CD4-positive, alpha-beta memory T cell (primary cell): Measurements from ENCODE around the gene ZGRF1. TPM values are rescaled to one million over a fixed set of nuclear protein-coding genes. Genes with fewer than 3 reads are reported as not detected.
"Not testable (repeated sequence)": the region's sequence is repeated elsewhere in the genome, so short reads cannot be mapped to it uniquely, and the experiment has no call there.

ENCODE experiments used
- CTCF ChIA-PET: fragments of 350-600 bp; sonication (Branson Sonifier 250); formaldehyde crosslinking; loops from one replicate; lab custom pipeline; 2021; ENCODE audit warnings: inconsistent platforms; ENCODE audit not compliant: partially characterized antibody; lab: Charles Lee
- POLR2A ChIA-PET: fragments of 350-600 bp; sonication (Branson Sonifier 250); formaldehyde crosslinking; loops from one replicate; lab custom pipeline; 2021; ENCODE audit not compliant: partially characterized antibody; lab: Charles Lee
- DNase-seq, 5 donors: peaks; one replicate each; pipeline versions ENCODE4 v3.0.0 to v3.0.0-alpha.2; 2020 to 2022; ENCODE audit warnings: mixed read lengths in 1 of 5
- H3K27ac ChIP-seq: one replicate; pipeline ENCODE4 v1.7.0; 2013; ENCODE audit warnings: low read depth, low read length
- H3K27me3 ChIP-seq: 2 replicates; pipeline ENCODE4 v1.7.0; 2013; ENCODE audit warnings: mild to moderate bottlenecking, low read length, moderate library complexity; ENCODE audit not compliant: insufficient read depth
- H3K36me3 ChIP-seq: 2 replicates; pipeline ENCODE4 v1.7.0; 2013; ENCODE audit warnings: mild to moderate bottlenecking, low read length, moderate library complexity; ENCODE audit not compliant: insufficient read depth
- H3K4me1 ChIP-seq: 2 replicates; pipeline ENCODE4 v1.7.0; 2013; ENCODE audit warnings: mild to moderate bottlenecking, low read length, moderate library complexity; ENCODE audit not compliant: insufficient read depth
- H3K4me3 ChIP-seq, 2 donors: one replicate each; pipeline ENCODE4 v1.7.0; 2013; ENCODE audit warnings: low read length in 2 of 2, mild to moderate bottlenecking in 1 of 2
- H3K9me3 ChIP-seq, 2 donors: one replicate each; pipeline ENCODE4 v1.7.0; 2013; ENCODE audit warnings: low read length in 2 of 2, control low read depth in 1 of 2; ENCODE audit not compliant: control insufficient read depth in 1 of 2
- H3K27ac Mint-ChIP-seq, 7 donors: one replicate each; pipeline ENCODE4 v1.8.0; 2020 to 2021; ENCODE audit warnings: mixed read lengths in 7 of 7, mild to moderate bottlenecking in 6 of 7, inconsistent platforms in 3 of 7, moderate library complexity in 3 of 7
- H3K27me3 Mint-ChIP-seq, 2 donors: one replicate each; pipeline ENCODE4 v1.8.0; 2020 to 2021; ENCODE audit warnings: mixed read lengths in 2 of 2
- H3K36me3 Mint-ChIP-seq, 2 donors: one replicate each; pipeline ENCODE4 v1.8.0; 2020 to 2021; ENCODE audit warnings: mixed read lengths in 2 of 2, inconsistent platforms in 1 of 2, mild to moderate bottlenecking in 1 of 2
- H3K4me1 Mint-ChIP-seq, 4 donors: one replicate each; pipeline ENCODE4 v1.8.0; 2020 to 2021; ENCODE audit warnings: mixed read lengths in 4 of 4, mild to moderate bottlenecking in 1 of 4
- H3K4me3 Mint-ChIP-seq, 8 donors: one replicate each; pipeline ENCODE4 v1.8.0; 2020 to 2021; ENCODE audit warnings: mixed read lengths in 8 of 8, mild to moderate bottlenecking in 7 of 8, moderate library complexity in 6 of 8, inconsistent platforms in 3 of 8
- H3K9me3 Mint-ChIP-seq, 8 donors: one replicate each; pipeline ENCODE4 v1.8.0; 2020 to 2021; ENCODE audit warnings: mixed read lengths in 8 of 8, mild to moderate bottlenecking in 5 of 8, inconsistent platforms in 3 of 8, moderate library complexity in 1 of 8
- intact Hi-C: fragments of 100-400 bp; cut with micrococcal nuclease; formaldehyde crosslinking; loops from one replicate; pipeline ENCODE4 v1.15.1; 2023
- polyA plus RNA-seq, 2 donors: library from polyadenylated mRNA; unstranded; fragments of 300-500 nt; fragmentation: Illumina TruSeq; gene quantifications; one replicate each; pipeline ENCODE4 v1.2.3, GENCODE V29; 2021
- total RNA-seq, 2 experiments: library from RNA; stranded (reverse); gene quantifications; one replicate each; pipeline ENCODE4 v1.2.3, GENCODE V29; 2021

ZGRF1 gene
- total and polyA plus RNA-seq, 4 experiments from 2014 or later, result 1.4 to 7.6 (median 3.8) TPM

- DNase-seq, result no peak
- Mint-ChIP-seq H3K27me3 (no peaks in the 10 kb centered on the region), H3K27ac (no peak overlapping the region), H3K9me3 (no peaks in the 10 kb centered on the region), H3K36me3 (peaks cover 0 to 21% of the 10 kb centered on the region in 2 donors), H3K4me1 (peaks cover 0 to 1% (median 0%) of the 10 kb centered on the region in 4 donors), H3K4me3 (no peak overlapping the region)
- Histone ChIP-seq H3K27me3 (no peaks in the 10 kb centered on the region), H3K27ac (no peak overlapping the region), H3K9me3 (no peaks in the 10 kb centered on the region), H3K4me3 (no peak overlapping the region), H3K36me3 (peaks cover 2% of the 10 kb centered on the region), H3K4me1 (no peaks in the 10 kb centered on the region)
- intact Hi-C loops, result no loop called here
- ChIA-PET CTCF (no interaction called here), POLR2A (no interaction called here)
Measured at GRCh38 chr4:112563431-112564200, 73.1 kb downstream of the ZGRF1 start.

- Histone ChIP-seq H3K36me3 (peaks cover 2% of the 10 kb centered on the region), H3K4me3 (no peak overlapping the region), H3K4me1 (no peaks in the 10 kb centered on the region), H3K9me3 (no peaks in the 10 kb centered on the region), H3K27me3 (no peaks in the 10 kb centered on the region), H3K27ac (no peak overlapping the region)
- no peaks in the 10 kb centered on the region for H3K9me3 Mint-ChIP-seq
- no peak overlapping the region for H3K27ac Mint-ChIP-seq
- H3K36me3 Mint-ChIP-seq, result peaks cover 0 to 21% of the 10 kb centered on the region in 2 donors
- H3K4me1 Mint-ChIP-seq, result peaks cover 0 to 1% (median 0%) of the 10 kb centered on the region in 4 donors
- intact Hi-C loops, result no loop called here
- ChIA-PET POLR2A (no interaction called here), CTCF (interaction anchor here (1.1 kb wide), 1 partner anchor 42 kb away, joined by 3 read pairs; no protein-coding TSS in a partner anchor)
- no peak overlapping the region for H3K4me3 Mint-ChIP-seq
- H3K27me3 Mint-ChIP-seq, result no peaks in the 10 kb centered on the region
- no peak for DNase-seq
Measured at GRCh38 chr4:112562254-112562879, 74.3 kb downstream of the ZGRF1 start.

- H3K27ac ChIP-seq, result no peak overlapping the region
- DNase-seq, result no peak
- POLR2A ChIA-PET, result no interaction called here
- CTCF ChIA-PET, result interaction anchor here (0.5 to 1.1 kb wide), 2 partner anchors 167 to 461 kb away, joined by 3 read pairs; no protein-coding TSS in a partner anchor
- no peaks in the 10 kb centered on the region for H3K9me3 ChIP-seq
- H3K27ac Mint-ChIP-seq, result no peak overlapping the region
- H3K9me3 Mint-ChIP-seq, result no peaks in the 10 kb centered on the region
- intact Hi-C loops, result no loop called here
- no peaks in the 10 kb centered on the region for H3K4me1 ChIP-seq
- no peak overlapping the region for H3K4me3 ChIP-seq
- peaks cover 0 to 1% (median 0%) of the 10 kb centered on the region in 4 donors for H3K4me1 Mint-ChIP-seq
- peaks cover 2% of the 10 kb centered on the region for H3K36me3 ChIP-seq
- no peaks in the 10 kb centered on the region for H3K27me3 ChIP-seq
- H3K36me3 Mint-ChIP-seq, result peaks cover 0 to 16% of the 10 kb centered on the region in 2 donors
- H3K4me3 Mint-ChIP-seq, result no peak overlapping the region
- H3K27me3 Mint-ChIP-seq, result no peaks in the 10 kb centered on the region
Measured at GRCh38 chr4:112560084-112560483, 76.6 kb downstream of the ZGRF1 start.

- peaks cover 0 to 18% of the 10 kb centered on the region in 2 donors for H3K36me3 Mint-ChIP-seq
- no peaks in the 10 kb centered on the region for H3K9me3 ChIP-seq
- peaks cover 0 to 1% (median 0%) of the 10 kb centered on the region in 4 donors for H3K4me1 Mint-ChIP-seq
- H3K4me1 ChIP-seq, result no peaks in the 10 kb centered on the region
- no peaks in the 10 kb centered on the region for H3K27me3 ChIP-seq
- no peak for DNase-seq
- no peak overlapping the region for H3K4me3 Mint-ChIP-seq
- CTCF ChIA-PET, result interaction anchor here (1.0 kb wide), 1 partner anchor 45 kb away, joined by 3 read pairs; no protein-coding TSS in a partner anchor
- no peak overlapping the region for H3K27ac ChIP-seq
- POLR2A ChIA-PET, result no interaction called here
- H3K27ac Mint-ChIP-seq, result no peak overlapping the region
- H3K36me3 ChIP-seq, result peaks cover 2% of the 10 kb centered on the region
- no peaks in the 10 kb centered on the region for H3K27me3 Mint-ChIP-seq
- H3K9me3 Mint-ChIP-seq, result peaks cover 0 to 2% (median 0%) of the 10 kb centered on the region in 8 donors
- intact Hi-C loops, result no loop called here
- no peak overlapping the region for H3K4me3 ChIP-seq
Measured at GRCh38 chr4:112559053-112559452, 77.7 kb downstream of the ZGRF1 start.

- H3K9me3 ChIP-seq, result no peaks in the 10 kb centered on the region
- no peaks in the 10 kb centered on the region for H3K36me3 ChIP-seq
- intact Hi-C loops, result no loop called here
- H3K4me1 ChIP-seq, result no peaks in the 10 kb centered on the region
- Mint-ChIP-seq H3K27me3 (no peaks in the 10 kb centered on the region), H3K4me1 (no peaks in the 10 kb centered on the region), H3K9me3 (peaks cover 0 to 2% (median 0%) of the 10 kb centered on the region in 8 donors), H3K4me3 (no peak overlapping the region), H3K36me3 (peaks cover 0 to 18% of the 10 kb centered on the region in 2 donors), H3K27ac (no peak overlapping the region)
- no peaks in the 10 kb centered on the region for H3K27me3 ChIP-seq
- no peak overlapping the region for H3K27ac ChIP-seq
- no peak overlapping the region for H3K4me3 ChIP-seq
- POLR2A ChIA-PET, result no interaction called here
- DNase-seq, result no peak
- CTCF ChIA-PET, result no interaction called here
Measured at GRCh38 chr4:112557676-112558411, 78.9 kb downstream of the ZGRF1 start.

GRCh38 chr4:112554271-112554670 lies 82.4 kb downstream of the ZGRF1 start:
- DNase-seq, H3K4me3 Mint-ChIP-seq, intact Hi-C loops, H3K27ac Mint-ChIP-seq, H3K9me3 Mint-ChIP-seq, H3K9me3 ChIP-seq, H3K4me1 ChIP-seq, H3K4me3 ChIP-seq, H3K27me3 ChIP-seq, H3K36me3 Mint-ChIP-seq, H3K36me3 ChIP-seq, H3K4me1 Mint-ChIP-seq, POLR2A ChIA-PET, H3K27ac ChIP-seq, H3K27me3 Mint-ChIP-seq: not testable (repeated sequence)
- CTCF ChIA-PET, result interaction anchor here (1.8 kb wide), 1 partner anchor 455 kb away, joined by 5 read pairs; no protein-coding TSS in a partner anchor

- H3K4me1 Mint-ChIP-seq, result no peaks in the 10 kb centered on the region
- no peaks in the 10 kb centered on the region for H3K4me1 ChIP-seq
- no peak overlapping the region for H3K4me3 Mint-ChIP-seq
- no peaks in the 10 kb centered on the region for H3K27me3 Mint-ChIP-seq
- H3K27me3 ChIP-seq, result no peaks in the 10 kb centered on the region
- H3K27ac Mint-ChIP-seq, result no peak overlapping the region
- DNase-seq, result no peak
- ChIA-PET POLR2A (no interaction called here), CTCF (interaction anchor here (1.8 kb wide), 1 partner anchor 453 kb away, joined by 5 read pairs; no protein-coding TSS in a partner anchor)
- H3K36me3 Mint-ChIP-seq, result peaks cover 0 to 4% of the 10 kb centered on the region in 2 donors
- intact Hi-C loops, result no loop called here
- H3K4me3 ChIP-seq, result no peak overlapping the region
- H3K9me3 Mint-ChIP-seq, result peaks cover 0 to 2% (median 0%) of the 10 kb centered on the region in 8 donors
- no peak overlapping the region for H3K27ac ChIP-seq
- H3K36me3 ChIP-seq, result no peaks in the 10 kb centered on the region
- no peaks in the 10 kb centered on the region for H3K9me3 ChIP-seq
Measured at GRCh38 chr4:112552668-112553067, 84.0 kb downstream of the ZGRF1 start.
